Large intestine (tissue), 3 donors: ENCODE data around the gene BARX1. TPM values are rescaled to one million over a fixed set of nuclear protein-coding genes. Genes with fewer than 3 reads are reported as not detected.

Source experiments
- DNase-seq, 2 donors: peaks; one replicate each; pipeline versions ENCODE4 v3.0.0 to v3.0.0-alpha.2; 2013
- H3K27ac ChIP-seq: one replicate; pipeline ENCODE4 v1.5.1; 2013; ENCODE audit warnings: low read length
- H3K27me3 ChIP-seq: 2 replicates; pipeline ENCODE4 v1.6.1; 2013; ENCODE audit warnings: low read length; ENCODE audit not compliant: control insufficient read depth, insufficient read depth
- H3K36me3 ChIP-seq: 2 replicates; pipeline ENCODE4 v1.6.1; 2013; ENCODE audit warnings: low read length; ENCODE audit not compliant: control insufficient read depth, insufficient read depth
- H3K4me1 ChIP-seq: one replicate; pipeline ENCODE4 v1.6.1; 2013; ENCODE audit warnings: low read length; ENCODE audit not compliant: control insufficient read depth, insufficient read depth
- H3K4me3 ChIP-seq: one replicate; pipeline ENCODE4 v1.5.1; 2013; ENCODE audit warnings: low read length
- H3K9me3 ChIP-seq: one replicate; pipeline ENCODE4 v1.6.1; 2013; ENCODE audit warnings: mild to moderate bottlenecking, low read depth, low read length, moderate library complexity; ENCODE audit not compliant: control insufficient read depth
- WGBS: methylation state at CpG from one replicate; pipeline ENCODE4 v1.1.5; 2013; ENCODE audit warnings: low lambda C conversion rate; ENCODE audit not compliant: insufficient coverage; 5-methylcytosine and 5-hydroxymethylcytosine counted together
- polyA plus RNA-seq: library from polyadenylated mRNA; unstranded; fragments of 120-200 nt; gene quantifications from one replicate; pipeline ENCODE4 v1.2.1, GENCODE V29; 2013

Gene BARX1
- polyA plus RNA-seq, 1 donor = 0.06 TPM

GRCh38 chr9:93906195-93906880 lies 48.8 kb downstream of the BARX1 start:
- Histone ChIP-seq H3K4me3 (no peak overlapping the region), H3K27ac (no peak overlapping the region), H3K4me1 (no peaks in the 10 kb centered on the region), H3K36me3 (no peaks in the 10 kb centered on the region), H3K9me3 (no peaks in the 10 kb centered on the region), H3K27me3 (peaks cover 9% of the 10 kb centered on the region)
- whole genome bisulfite sequencing = 40% methylated on average over 1 of the region's 10 CpGs
- no peak for DNase-seq

- no CpG with 5 or more reads among the region's 10 CpGs for WGBS
- no peaks in the 10 kb centered on the region for H3K36me3 ChIP-seq
- H3K4me3 ChIP-seq = no peak overlapping the region
- DNase-seq = no peak
- H3K9me3 ChIP-seq = no peaks in the 10 kb centered on the region
- H3K27me3 ChIP-seq = peaks cover 9% of the 10 kb centered on the region
- H3K27ac ChIP-seq = no peak overlapping the region
- no peaks in the 10 kb centered on the region for H3K4me1 ChIP-seq
These were observed 49.6 kb downstream of the BARX1 start for GRCh38 chr9:93905473-93906133.

GRCh38 chr9:93904649-93905472 lies 50.3 kb downstream of the BARX1 start:
- no peak for DNase-seq
- H3K4me3 ChIP-seq = no peak overlapping the region
- no peaks in the 10 kb centered on the region for H3K9me3 ChIP-seq
- H3K27me3 ChIP-seq = peaks cover 9% of the 10 kb centered on the region
- no peaks in the 10 kb centered on the region for H3K4me1 ChIP-seq
- no peaks in the 10 kb centered on the region for H3K36me3 ChIP-seq
- no CpG with 5 or more reads among the region's 12 CpGs for WGBS
- H3K27ac ChIP-seq = no peak overlapping the region

- H3K4me1 ChIP-seq = no peaks in the 10 kb centered on the region
- H3K9me3 ChIP-seq = no peaks in the 10 kb centered on the region
- no peaks in the 10 kb centered on the region for H3K36me3 ChIP-seq
- peaks cover 9% of the 10 kb centered on the region for H3K27me3 ChIP-seq
- H3K27ac ChIP-seq = no peak overlapping the region
- no peak for DNase-seq
- H3K4me3 ChIP-seq = no peak overlapping the region
- WGBS = no CpG with 5 or more reads among the region's 10 CpGs
These were observed 51.1 kb downstream of the BARX1 start for GRCh38 chr9:93903886-93904648.

- Histone ChIP-seq H3K4me1 (no peaks in the 10 kb centered on the region), H3K36me3 (no peaks in the 10 kb centered on the region), H3K9me3 (no peaks in the 10 kb centered on the region), H3K4me3 (no peak overlapping the region), H3K27me3 (peaks cover 4% of the 10 kb centered on the region), H3K27ac (no peak overlapping the region)
- WGBS = no CpG with 5 or more reads among the region's 12 CpGs
- no peak for DNase-seq
These were observed 52.1 kb downstream of the BARX1 start for GRCh38 chr9:93902780-93903655.

GRCh38 chr9:93902051-93902779 lies 52.9 kb downstream of the BARX1 start:
- H3K27ac ChIP-seq = no peak overlapping the region
- H3K4me3 ChIP-seq = no peak overlapping the region
- DNase-seq = no peak
- no peaks in the 10 kb centered on the region for H3K4me1 ChIP-seq
- H3K9me3 ChIP-seq = no peaks in the 10 kb centered on the region
- WGBS = no CpG with 5 or more reads among the region's 11 CpGs
- no peaks in the 10 kb centered on the region for H3K36me3 ChIP-seq
- H3K27me3 ChIP-seq = peaks cover 4% of the 10 kb centered on the region

Other genes starting within 250 kb of the BARX1 start
- gene PTPDC1, start 129.1 kb upstream of the BARX1 start, polyA plus RNA-seq = 7.4 TPM